Ascending aorta (tissue), 2 donors: ENCODE data around the gene NRXN3. TPM values are rescaled to one million over a fixed set of nuclear protein-coding genes. Genes with fewer than 3 reads are reported as not detected.

ENCODE experiments used
- DNase-seq, 2 donors: peaks; one replicate each; pipeline ENCODE4 v3.0.0-alpha.2; 2019; ENCODE audit warnings: low spot score in 2 of 2
- H3K27ac ChIP-seq, 2 donors: fragments of 200-600 bp; sonication (generic); one replicate each; pipeline ENCODE4 v1.5.1; 2016 to 2017; ENCODE audit warnings: mild to moderate bottlenecking in 1 of 2
- H3K27me3 ChIP-seq: fragments of 200-600 bp; sonication (generic); one replicate; pipeline ENCODE4 v1.5.1; 2017
- H3K36me3 ChIP-seq, 2 donors: fragments of 200-600 bp; sonication (generic); one replicate each; pipeline ENCODE4 v1.5.1; 2016
- H3K4me1 ChIP-seq, 2 donors: fragments of 200-600 bp; sonication (generic); one replicate each; pipeline ENCODE4 v1.5.1; 2016 to 2017; ENCODE audit warnings: mild to moderate bottlenecking in 1 of 2
- H3K4me3 ChIP-seq, 2 donors: fragments of 200-600 bp; sonication (generic); one replicate each; pipeline ENCODE4 v1.5.1; 2016 to 2017; ENCODE audit warnings: mild to moderate bottlenecking in 1 of 2
- H3K9me3 ChIP-seq, 2 donors: fragments of 200-600 bp; sonication (generic); one replicate each; pipeline ENCODE4 v1.5.1; 2016
- intact Hi-C: fragments of 100-400 bp; cut with DNase I; formaldehyde crosslinking; loops from one replicate; pipeline ENCODE4 v1.15.1; 2023
- total RNA-seq: library from RNA; depleted of rRNA; stranded (reverse); fragments of >200 nt; gene quantifications from one replicate; pipeline ENCODE4 v1.1.0, GENCODE V29; 2016
- TF ChIP-seq, protein P1 (sequence below), 3 experiments: fragments of 200-600 bp in 2 of 3; fragments of 450-650 bp in 1 of 3; sonication (generic) in 2 of 3; IDR thresholded peaks; one replicate each; pipeline ENCODE4 v1.5.1; 2016 to 2019; ENCODE audit warnings: antibody characterized with exemption in 3 of 3, mild to moderate bottlenecking in 1 of 3, moderate library complexity in 1 of 3

Gene NRXN3
- total RNA-seq, 1 donor from 2014 or later: 21.0 TPM

DNA sequence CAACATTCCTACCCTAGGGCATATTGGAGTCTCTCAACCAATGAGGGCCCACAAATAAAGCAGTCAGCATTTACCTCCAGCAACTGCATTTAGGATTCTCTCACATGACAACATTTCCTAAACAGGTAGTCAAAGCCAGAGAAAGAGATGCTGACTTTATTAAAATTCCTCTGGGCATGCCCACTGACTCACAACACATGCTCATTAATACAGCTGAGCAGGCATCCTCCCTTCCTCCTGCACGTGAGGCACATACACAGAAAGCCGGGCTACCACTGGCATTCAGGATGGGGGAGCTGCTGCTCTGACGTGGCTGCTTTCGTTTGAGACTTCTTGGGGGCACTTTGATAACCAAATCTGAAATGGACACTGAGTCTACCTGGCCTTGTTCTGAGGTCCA is 174.1 kb downstream of the NRXN3 start:
- Histone ChIP-seq H3K27ac (no peak overlapping the region), H3K4me1 (no peaks in the 10 kb centered on the region), H3K36me3 (no peaks in the 10 kb centered on the region), H3K4me3 (no peak overlapping the region), H3K9me3 (no peaks in the 10 kb centered on the region), H3K27me3 (no peaks in the 10 kb centered on the region)
- intact Hi-C loops: no loop called here
- TF ChIP-seq, protein P1, sequence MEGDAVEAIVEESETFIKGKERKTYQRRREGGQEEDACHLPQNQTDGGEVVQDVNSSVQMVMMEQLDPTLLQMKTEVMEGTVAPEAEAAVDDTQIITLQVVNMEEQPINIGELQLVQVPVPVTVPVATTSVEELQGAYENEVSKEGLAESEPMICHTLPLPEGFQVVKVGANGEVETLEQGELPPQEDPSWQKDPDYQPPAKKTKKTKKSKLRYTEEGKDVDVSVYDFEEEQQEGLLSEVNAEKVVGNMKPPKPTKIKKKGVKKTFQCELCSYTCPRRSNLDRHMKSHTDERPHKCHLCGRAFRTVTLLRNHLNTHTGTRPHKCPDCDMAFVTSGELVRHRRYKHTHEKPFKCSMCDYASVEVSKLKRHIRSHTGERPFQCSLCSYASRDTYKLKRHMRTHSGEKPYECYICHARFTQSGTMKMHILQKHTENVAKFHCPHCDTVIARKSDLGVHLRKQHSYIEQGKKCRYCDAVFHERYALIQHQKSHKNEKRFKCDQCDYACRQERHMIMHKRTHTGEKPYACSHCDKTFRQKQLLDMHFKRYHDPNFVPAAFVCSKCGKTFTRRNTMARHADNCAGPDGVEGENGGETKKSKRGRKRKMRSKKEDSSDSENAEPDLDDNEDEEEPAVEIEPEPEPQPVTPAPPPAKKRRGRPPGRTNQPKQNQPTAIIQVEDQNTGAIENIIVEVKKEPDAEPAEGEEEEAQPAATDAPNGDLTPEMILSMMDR (IDR thresholded peaks at IDR 0.05): no peak
- DNase-seq: no peak

DNA sequence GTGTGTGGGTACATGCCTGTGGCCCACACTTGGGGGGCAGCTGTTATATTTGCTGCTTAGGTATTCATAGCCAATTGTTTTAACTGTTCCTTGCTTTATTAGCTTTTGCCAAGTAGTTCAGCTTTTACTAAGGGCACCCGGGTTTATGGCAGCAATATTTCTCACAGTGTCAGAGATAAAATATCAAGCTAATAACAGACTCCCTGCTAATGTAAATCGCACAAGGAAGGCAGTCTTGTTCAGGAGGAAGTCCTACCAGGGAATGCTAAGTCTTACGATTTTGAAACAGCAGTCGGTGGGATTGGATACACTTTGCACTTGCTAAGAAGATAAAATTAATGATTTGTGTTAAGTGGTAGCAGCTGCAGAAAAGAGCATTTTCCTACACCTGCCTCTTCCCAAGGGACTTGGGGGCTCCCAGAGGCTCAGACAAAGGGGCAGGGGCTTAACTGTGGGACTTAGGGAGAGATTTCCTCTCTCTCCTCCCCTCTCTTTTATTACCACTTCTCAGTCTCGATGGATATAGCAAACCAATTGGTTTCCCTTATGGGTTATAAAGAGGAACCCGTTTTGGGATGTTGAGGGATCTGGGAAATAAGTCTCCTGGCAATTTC is 175.1 kb downstream of the NRXN3 start:
- DNase-seq: no peak
- no peak overlapping the region for H3K27ac ChIP-seq
- TF ChIP-seq, protein P1 (IDR thresholded peaks at IDR 0.05): no peak
- H3K36me3 ChIP-seq: no peaks in the 10 kb centered on the region
- no peaks in the 10 kb centered on the region for H3K27me3 ChIP-seq
- no peaks in the 10 kb centered on the region for H3K9me3 ChIP-seq
- no peak overlapping the region for H3K4me3 ChIP-seq
- H3K4me1 ChIP-seq: no peaks in the 10 kb centered on the region
- intact Hi-C loops: no loop called here

DNA sequence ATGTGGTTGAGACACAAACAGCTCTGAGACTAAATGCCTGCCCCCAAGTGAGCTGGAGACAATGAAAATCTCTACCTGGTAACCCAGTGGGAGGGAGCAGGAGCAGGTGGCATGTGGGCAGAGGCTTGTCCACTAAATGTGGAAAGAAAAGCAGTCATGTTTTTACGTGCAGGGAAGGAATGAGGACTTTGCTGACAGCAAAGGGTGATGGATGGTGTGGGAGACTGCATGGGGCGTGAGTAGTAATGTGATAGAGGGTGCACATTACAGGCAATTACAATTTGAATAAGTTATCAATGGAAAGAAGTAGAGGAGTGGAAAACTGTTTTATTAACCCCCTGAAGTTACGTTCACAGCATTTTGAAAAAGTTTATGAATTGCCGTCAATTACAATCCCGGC is 176.6 kb downstream of the NRXN3 start:
- TF ChIP-seq, protein P1 (IDR thresholded peaks at IDR 0.05): no peak
- H3K4me1 ChIP-seq: no peaks in the 10 kb centered on the region
- no peak overlapping the region for H3K4me3 ChIP-seq
- H3K36me3 ChIP-seq: no peaks in the 10 kb centered on the region
- no peak for DNase-seq
- H3K27ac ChIP-seq: no peak overlapping the region
- H3K9me3 ChIP-seq: no peaks in the 10 kb centered on the region
- intact Hi-C loops: no loop called here
- H3K27me3 ChIP-seq: no peaks in the 10 kb centered on the region

DNA sequence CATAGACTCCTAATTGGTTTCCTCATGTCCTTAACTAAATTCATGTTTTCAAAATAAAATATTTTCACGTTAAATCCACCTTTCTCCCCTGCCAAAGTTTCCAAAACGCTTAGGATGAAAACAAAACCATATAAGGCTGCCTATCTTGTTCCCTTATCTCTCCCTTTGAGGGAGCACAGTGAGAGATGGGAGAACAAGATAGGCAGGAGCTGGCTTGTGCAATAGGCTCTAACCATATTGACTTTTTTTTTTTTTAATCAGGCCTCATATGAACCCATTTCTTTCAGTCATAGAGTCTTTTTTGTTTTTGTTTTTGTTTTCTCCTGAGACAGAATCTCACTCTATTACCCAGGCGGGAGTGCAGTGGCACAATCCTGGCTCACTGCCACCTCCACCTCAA is 184.9 kb downstream of the NRXN3 start:
- H3K9me3 ChIP-seq: no peaks in the 10 kb centered on the region
- DNase-seq: no peak
- TF ChIP-seq, protein P1 (IDR thresholded peaks at IDR 0.05): no peak
- no peak overlapping the region for H3K4me3 ChIP-seq
- no peaks in the 10 kb centered on the region for H3K4me1 ChIP-seq
- H3K36me3 ChIP-seq: no peaks in the 10 kb centered on the region
- no peak overlapping the region for H3K27ac ChIP-seq
- no peaks in the 10 kb centered on the region for H3K27me3 ChIP-seq
- intact Hi-C loops: no loop called here

DNA sequence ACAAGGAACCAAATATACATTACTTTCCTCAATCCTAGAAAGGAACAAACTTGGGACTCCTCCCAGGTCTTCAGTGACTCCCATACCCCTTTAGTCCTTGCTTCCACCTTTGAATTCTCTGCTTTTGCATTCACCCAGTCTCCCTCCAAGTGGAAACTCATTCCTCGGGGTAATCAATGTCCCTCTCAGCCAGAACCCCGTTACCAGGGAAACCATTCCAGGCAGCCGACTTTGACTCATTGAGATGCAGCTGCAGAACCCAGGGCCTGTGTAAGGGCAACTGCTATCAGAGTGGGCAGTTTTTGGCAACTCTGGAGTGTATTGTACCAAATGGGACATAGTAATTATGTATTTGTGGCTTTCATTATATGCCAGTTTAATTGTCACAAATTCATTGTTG is 186.2 kb downstream of the NRXN3 start:
- Histone ChIP-seq H3K27me3 (no peaks in the 10 kb centered on the region), H3K4me1 (no peaks in the 10 kb centered on the region), H3K4me3 (no peak overlapping the region), H3K27ac (no peak overlapping the region), H3K36me3 (no peaks in the 10 kb centered on the region), H3K9me3 (no peaks in the 10 kb centered on the region)
- no peak for DNase-seq
- TF ChIP-seq, protein P1 (IDR thresholded peaks at IDR 0.05): no peak
- intact Hi-C loops: no loop called here

DNA sequence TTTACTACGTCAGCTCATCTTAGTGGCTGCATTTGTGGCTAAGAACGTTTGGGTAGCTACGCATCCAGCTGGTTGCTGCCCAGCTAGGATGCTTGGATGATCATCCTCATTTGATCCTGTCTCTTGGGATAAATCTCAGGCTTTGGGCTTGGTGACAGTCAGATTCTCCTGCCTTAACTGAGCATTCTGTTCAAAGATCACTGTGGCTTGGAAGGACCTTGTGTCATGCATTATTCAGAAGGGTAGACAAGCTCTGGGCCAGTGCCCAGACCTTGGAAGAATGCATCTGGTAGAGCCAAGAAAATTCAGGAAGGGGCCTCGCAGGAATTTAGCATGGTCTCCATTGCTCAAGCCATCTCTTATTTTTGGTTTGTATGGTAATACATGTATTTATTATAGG is 188.4 kb downstream of the NRXN3 start:
- TF ChIP-seq, protein P1 (IDR thresholded peaks at IDR 0.05): no peak

More for the DNA sequence above, 188.4 kb downstream of the NRXN3 start:
- no peaks in the 10 kb centered on the region for H3K27me3 ChIP-seq
- H3K4me3 ChIP-seq: no peak overlapping the region
- no peaks in the 10 kb centered on the region for H3K9me3 ChIP-seq
- intact Hi-C loops: no loop called here
- H3K4me1 ChIP-seq: no peaks in the 10 kb centered on the region
- H3K36me3 ChIP-seq: no peaks in the 10 kb centered on the region
- DNase-seq: no peak
- H3K27ac ChIP-seq: no peak overlapping the region
